Astrocyte of the hippocampus (primary cell): ENCODE data around the gene NBAS.

Experiments used
- DNase-seq: peaks from one replicate; pipeline ENCODE4 v3.0.0; 2011; ENCODE audit warnings: low read depth, low spot score

NBAS gene

DNA sequence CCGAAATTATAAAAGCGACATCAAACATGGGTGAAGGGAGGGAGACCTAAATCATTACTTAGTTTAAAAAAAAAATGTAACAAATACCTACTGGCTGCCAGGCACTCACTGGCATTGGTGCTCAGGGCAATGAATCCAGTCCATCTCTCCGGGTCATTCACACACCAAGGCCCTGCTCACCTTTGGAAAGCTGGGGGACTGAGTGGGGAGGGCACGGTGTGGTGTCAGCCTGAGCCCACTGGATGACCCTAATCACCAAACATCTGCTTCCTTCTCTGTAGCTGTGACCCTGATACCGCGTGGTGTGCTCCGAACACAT is 30.2 kb upstream of the NBAS start:
- DNase-seq: no peak

GRCh38 chr2:15588329-15588919 is 27.3 kb upstream of the NBAS start:
- peak; percentile 79 for DNase-seq

DNA sequence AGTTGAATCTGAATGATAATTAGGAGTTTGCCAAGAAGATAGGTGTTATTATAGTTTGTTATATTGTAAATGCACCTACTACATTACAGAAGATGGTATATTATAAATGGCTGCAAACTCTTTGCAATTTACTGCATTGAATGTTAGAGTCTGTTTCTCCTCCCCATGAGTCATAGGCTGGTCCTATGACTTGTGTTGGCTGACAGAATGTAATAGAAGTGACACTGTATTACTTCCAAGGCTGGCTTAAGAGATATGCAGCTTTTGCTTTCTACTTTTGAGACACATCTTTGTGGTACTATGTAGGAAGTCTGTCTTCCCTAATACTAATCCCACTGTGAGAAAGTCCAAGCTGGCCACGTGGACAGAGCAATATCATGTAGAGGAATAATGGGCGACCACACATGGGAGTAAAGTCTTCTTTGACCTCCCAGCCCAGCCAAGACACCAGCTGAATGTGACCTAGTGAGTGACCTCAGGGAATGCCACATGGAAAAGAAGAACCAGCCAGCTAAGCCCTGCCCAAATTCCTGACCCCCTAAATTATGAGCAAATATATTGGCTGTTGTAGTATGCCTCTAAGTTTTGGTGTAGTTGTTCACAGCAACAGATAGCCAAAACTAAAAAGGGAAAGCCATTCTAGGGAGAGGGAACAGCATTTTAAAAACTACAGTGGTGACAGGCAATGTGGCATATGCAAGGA is 23.8 kb upstream of the NBAS start:
- peak; percentile 9 for DNase-seq

DNA sequence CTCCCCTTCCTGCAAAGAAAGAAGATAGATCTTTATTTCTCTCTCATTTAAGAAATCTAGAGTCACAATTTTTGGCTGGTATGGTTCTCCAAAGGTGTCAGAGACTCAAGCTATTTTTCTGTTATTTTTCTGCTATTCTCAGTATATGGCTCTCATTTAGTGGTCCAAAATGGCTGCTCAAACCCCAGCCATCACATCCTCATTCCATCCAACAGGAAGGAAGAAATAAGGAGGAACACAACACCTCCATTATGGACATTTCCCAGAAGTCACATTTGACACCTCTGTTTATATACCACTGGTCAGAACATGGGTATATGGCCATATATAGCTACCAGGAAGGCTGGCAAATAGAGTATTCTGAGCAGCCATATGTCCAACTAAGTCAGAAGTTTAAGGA is 23.2 kb upstream of the NBAS start:
- DNase-seq: no peak

DNA sequence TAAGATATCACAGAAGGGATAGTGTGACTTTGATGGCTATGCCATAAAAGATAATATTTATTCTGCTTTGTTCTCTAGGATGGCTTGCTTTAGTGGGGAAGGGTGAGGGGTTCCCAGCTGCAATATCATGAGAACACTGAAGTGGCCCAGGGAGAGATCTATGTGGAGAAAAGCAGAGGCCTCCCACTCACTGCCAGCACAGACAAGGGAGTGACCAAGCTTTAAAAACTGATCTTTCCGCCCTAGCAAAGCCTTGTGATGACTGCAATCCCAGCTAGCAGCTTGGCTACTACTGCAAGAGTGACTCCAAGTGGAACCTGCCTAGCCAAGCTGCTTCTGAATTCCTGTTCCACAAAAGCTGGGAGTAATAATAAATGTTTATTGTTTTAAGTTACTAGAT is 22.7 kb upstream of the NBAS start:
- no peak for DNase-seq

GRCh38 chr2:15582710-15583357 is 21.7 kb upstream of the NBAS start:
- DNase-seq: no peak

DNA sequence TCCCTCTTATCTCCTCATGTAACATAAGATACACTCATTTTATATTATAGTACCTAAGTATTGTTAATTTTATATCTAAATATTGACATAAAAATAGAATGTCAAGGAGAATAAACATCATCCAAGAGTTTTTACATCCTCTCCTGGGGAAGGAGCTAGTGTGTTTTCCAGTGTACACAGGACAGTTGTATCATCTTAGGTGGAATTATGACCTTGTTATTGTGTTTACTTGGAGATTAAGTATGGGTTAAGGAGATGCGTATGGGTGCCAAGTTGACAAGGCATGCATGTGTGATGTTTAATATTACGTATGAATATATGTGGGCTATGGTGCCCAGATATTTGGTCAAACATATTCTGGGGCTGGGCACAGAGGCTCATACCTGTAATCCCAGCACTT is 19.3 kb upstream of the NBAS start:
- no peak for DNase-seq

- DNase-seq: peak; percentile 47
These were observed 18.5 kb upstream of the NBAS start for GRCh38 chr2:15579641-15580040.

DNA sequence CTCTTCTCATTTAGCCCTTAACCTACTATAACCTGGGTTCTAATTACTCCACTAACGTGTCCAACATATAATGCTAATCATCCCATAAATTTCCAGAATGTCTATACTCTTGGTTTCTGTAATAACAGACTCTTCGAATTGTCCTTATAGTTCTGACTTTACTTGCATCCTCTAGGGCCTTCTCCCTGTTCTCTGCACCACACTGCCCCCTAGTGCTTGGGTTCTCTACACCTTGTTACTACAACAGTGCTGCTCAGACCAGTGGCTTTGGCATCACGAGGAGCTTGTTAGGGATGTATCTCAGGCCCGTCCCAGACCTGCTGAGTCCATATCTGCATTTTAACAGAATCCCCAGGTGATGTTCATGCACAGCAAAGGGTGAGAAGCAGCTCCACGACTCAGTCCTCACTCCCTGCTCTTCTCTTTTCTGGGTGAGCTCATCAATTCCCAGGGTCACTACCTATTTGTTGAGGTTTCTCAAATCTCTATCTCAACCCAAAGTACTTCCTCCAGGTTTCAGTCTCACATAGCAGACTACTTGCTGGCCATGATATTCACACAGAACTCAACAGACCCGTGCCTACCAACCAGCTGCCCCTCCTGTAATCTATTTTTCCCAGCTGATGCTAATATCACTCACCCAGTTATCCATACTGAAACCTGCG is 16.1 kb upstream of the NBAS start:
- DNase-seq: peak; percentile 91

DNA sequence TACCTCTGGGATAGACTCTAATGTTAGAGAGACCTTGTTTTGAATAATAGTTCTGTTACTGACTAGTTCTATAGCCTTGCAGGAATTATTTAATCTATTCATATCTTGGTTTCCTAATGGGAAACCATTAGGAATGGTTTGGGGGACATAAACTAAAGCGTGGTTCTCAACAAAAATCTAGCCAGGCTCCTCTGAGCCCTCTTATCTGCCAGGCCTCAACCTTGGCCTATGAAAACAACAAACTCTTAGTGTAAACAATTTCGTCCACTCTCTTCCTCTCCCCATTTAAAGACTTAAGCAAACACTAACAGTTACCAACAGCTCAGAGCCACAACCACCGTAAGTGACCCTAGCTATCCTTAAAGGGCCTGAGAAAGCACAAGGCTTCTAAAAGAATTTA is 10.6 kb upstream of the NBAS start:
- no peak for DNase-seq

DNA sequence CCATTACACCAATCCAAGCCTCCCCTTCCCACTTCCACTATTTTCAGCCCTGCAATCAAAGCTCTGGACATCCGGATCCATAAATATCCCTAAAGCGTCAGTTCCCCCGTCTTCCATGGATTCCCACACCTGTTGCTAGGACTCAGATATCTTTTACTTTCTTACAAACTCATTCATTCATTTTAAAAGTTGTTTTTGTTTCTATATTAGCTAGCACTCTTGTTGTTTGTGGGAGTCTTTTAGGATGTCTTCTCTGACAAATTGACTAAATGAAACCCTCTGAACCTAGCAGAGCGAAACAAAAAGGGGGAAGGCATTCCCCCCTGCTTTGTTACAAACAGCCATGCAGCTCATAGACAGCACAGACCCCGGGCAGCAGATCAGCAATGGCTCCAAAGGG is 9.0 kb upstream of the NBAS start:
- DNase-seq: no peak

DNA sequence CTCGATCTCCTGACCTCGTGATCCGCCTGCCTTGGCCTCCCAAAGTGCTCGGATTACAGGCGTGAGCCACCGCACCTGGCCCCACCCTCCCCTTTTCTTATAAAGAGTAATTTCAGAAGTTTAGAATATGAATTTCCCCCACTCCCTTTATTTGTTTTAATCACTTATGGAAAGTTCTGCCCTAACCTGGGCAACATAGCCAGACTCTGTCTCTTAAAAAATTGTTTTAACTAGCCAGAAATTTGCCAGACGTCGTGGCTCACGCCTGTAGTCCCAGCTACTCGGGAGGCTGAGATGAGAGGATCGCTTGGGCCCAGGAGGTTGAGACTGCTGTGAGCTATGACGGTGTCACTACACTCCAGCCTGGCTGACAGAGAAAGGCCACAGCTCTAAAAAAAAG is 7.7 kb upstream of the NBAS start:
- DNase-seq: no peak

DNA sequence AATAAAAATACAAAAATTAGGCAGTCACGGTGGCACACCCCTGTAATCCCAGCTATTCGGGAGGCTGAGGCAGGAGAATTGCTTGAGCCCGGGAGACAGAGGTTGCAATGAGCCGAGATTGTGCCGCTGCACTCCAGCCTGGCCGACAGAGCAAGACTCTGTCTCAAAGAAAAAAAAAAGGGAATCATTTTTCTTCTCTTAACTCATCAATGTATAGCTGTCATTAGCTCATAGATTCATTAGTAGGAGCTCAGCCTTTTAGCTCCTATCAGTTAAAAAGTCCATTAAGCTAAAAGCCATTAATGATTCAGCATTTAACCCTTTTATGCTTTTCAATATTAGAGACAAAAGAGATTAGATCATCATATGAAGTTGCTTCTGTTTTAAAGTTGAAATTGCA is 5.8 kb upstream of the NBAS start:
- DNase-seq: no peak

DNA sequence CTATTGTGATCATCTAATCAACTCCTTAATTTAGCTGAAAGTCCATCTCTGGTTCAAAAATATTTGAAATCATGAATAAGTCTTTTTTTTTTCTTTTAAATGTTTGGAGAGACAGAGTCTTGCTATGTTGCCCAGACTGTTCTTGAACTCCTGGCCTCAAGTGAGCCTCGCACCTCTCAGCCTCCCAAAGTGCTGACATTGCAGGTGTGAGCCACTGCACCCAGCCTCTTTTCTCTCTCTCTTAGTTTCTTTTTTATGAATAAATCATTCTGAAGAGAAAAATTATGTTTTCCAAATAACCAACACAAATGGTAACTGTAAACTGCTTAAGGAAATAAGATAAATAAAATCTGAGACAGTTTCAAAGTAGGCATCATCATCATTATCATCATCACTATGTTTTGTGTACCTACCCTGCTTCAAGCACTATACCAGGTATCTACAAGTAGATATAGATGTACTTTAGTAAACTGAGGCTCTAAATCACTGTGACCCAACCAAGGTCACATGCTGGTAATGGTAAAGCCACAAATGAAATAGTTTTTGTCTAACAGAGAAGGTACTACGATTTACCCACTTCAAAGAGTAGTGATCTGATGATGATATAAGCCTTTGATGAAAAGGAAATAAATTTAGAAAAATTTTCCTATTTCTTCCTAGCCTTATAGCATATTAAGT is 5.0 kb upstream of the NBAS start:
- no peak for DNase-seq

- DNase-seq: no peak
These were observed 4.3 kb upstream of the NBAS start for GRCh38 chr2:15565392-15565791.

DNA sequence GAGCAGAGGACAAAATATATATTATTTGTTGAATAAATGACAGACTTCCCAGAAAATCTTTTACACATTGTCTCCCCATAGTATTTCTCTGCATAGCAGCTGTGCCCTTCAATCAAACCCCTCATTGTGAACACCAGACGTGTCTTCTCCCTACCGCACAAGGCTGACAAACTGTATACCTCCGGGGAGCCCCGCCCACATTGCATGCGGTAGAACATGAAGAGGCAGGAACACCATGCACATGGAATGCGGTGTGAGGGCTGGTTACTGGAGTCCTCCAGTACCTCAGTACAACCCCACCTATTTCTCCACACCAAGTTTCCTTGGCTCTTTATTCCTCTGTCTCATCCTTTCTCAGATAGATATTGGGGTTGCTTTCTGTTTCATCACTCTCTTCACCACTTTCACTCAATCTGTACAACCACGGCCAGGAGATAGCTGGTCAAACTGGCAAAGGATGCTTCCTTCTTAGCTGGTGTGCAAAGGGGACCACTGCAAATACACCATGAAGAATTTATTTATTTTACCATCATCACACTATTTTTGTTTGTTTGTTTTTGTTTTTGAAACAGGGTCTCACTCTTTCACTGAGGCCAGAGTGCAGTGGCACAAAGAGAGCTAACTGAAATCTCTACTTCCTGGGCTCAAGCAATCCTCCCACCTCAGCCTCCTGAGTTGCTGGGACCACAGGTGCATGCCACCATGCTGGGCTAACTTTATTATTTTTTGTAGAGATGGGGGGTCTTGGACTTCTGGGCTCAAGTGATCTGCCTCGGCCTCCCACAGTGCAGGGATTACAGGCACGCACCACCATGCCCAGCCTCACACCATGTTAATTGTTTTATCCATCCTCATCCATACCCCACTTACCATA is 2.3 kb upstream of the NBAS start:
- DNase-seq: no peak

DNA sequence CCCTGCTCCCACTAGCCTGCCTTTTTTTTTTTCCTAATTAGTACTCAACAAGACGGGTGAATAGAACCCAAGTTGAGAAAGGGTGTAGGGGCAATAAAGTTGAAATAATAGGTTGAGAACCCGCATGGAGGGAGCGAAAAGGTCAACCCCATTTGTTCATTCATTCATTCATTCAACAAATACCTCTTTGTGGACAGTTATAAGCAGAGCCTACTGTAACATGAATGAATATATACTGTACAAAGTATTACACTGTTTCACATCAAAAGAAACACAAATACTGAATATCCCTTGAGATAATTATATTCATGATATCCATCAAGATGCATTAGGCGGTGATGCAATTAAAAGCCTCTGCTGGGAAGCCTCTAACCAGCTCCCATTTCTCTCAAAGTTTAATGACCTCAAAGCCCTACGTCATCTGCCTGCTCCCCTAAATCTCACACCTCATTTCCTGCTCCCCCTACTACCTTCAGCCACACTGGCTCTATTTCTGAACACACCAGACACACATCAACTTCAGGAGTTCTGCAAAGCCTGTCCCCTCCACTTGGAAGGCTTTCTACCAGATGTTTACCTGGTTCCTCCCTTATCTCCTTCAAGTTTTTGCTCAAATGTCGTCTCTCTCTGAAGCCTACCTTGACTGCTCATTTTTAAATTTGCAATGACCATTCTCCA is 1.4 kb upstream of the NBAS start:
- DNase-seq: no peak

DNA sequence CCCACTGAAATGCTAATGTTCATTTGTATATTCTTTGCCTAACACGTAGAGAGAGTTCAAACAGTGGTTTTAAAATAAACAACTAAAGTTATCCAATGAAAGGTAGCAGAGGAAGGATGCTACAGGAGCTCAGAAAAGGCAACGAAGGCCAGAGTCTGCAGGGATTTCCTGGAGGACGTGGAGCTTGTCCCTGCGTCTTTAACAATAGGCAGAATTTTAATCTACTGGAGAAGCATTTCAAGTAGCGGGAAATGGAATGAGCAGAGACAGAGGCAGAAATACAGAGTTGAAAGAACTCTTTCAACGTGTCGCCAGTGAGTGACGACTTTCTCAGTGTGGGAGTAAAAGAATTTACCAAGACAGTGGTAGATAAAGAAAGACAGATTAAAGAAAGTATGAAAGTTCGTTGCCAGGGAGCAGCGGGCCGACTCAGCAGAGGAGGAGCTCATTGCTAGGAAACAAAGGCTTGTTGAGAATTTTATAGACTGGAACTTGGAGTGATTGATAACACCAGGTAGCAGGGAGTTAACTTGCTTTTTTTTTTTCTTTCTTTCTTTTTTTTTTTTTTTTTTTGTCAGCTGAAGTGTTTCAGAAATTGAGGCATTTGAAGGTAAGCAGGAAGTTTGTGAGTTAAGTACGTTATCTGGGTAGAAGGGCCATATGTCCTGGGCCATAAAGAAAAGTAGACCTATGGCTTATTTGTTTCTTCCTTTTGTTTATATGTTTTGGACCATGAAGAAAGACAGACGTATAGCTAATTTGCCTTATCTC is 625 bp upstream of the NBAS start:
- DNase-seq: peak; percentile 61

DNA sequence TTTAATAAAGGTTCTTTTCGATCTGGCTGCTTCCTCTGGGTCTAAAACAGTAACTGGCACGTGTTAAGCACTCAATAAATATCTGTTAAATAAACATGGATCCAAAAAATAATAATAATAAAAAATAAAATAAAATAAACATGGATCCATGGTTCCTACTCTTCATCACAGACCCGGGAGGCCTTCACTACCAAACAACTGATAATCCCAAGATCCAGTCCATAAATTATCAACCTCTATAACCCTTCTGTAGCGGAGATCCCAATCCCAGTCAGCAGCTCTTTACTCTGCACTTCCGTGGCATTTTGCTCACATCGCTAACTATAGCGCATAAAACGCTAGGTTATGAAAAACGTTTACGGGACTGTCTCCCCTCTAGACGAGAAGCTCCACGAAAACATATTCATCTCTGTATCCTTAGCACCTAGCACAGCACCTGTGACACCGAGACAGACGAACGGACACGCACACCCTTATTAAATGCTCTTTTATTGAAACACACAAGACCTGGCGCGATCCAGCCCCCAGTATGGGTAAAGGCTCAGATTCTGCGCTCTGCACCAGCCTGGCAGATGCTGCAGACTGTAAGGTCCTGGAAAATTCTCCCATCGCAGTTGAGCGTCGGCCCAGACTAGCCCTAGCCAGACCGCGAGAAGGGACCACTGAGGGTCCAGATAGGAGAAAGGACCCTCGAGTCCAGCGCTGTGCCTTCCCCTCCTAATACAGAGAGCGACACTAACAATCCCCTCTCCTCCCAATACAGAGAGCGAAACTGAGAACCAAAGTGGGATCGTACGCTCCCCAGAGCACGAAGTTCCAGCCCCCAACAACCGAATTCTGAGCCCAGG is 770 bp downstream of the NBAS start:
- DNase-seq: peak; percentile 64
